GM15510 (cell line): ENCODE results near the gene SLC1A6.

ENCODE experiments used
- POLR2A ChIP-seq: IDR thresholded peaks from 3 replicates; pipeline ENCODE4 v1.6.1; 2011; ENCODE audit warnings: borderline replicate concordance; ENCODE audit not compliant: insufficient read length; ENCODE audit errors: extremely low read depth

Gene SLC1A6

DNA sequence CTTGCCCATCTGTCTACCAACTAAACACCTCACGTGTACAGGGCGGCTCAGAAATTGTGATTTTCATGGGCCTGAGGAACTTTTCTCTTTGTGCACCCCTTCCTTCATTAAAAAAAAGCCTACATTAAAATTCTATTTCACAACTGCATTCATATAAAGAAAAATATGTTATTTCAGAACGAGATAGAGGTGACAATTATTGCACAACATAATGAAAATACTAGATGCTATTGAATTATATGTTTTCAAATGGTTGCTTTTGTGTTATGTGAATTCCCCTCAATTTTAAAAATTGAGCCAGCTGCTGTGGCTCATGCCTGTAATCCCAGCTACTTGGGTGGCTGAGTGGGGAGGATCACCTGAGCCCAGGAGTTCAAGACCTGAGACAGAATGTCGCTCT, 5.2 kb downstream of the SLC1A6 start:
- TF ChIP-seq POLR2A, result no peak

DNA sequence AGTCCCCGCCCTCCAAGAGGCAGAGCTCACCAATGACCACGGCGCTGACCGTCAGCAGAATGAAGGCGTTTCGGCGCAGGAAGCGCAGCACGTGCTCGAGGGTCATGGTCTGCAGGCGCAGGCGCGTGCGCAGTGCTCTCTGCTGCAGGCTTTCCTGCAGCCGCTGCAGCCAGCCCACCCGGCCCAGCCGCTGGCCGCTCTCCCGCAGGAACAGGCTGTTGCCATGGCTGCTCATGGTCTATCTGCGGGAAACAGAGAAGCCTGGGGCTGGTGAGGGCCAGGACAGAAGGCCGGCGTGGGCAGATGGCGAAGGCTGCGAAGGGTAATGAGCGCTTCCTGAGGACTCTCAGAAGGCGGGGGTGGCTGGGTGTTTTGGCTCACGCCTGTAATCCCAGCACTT, 7.0 kb downstream of the SLC1A6 start:
- no peak for TF ChIP-seq POLR2A

DNA sequence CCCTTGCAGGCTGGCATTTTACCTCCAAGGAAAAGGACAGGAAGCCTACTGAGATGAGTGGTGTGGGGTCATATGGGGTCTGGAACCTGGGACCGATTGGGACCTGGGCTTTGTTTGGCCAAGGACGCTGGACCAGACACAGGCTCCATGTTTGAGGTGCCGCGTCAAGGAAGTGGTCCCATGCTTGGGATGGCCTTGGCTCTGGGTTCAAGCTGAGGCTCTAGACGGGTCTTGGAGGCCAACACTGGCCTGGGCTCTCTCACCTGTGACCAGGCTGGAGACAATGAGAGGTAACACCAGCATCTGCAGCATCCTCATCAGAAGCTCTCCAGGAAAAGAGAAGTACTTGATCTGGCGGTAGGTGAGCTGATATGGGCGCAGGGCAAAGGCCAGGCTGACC, 8.2 kb downstream of the SLC1A6 start:
- no peak for TF ChIP-seq POLR2A

DNA sequence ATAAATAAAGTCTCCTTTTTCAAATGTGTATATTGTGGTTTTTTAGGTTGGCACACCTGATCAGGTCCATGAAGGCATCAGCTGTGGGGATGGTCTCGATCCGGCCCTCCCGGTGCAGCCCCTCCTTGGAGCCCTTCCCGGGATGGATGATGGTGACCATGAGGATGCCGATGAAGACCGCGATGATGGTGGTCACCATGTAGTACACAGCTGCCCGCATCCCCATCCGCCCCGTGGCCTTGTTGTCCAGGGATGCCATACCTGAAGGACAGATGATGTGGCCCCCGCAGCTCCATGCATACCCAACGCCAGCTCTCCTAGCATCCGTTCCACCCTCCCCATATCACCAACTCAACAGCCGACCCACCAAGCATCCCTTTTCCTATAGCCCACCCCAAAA, 11.4 kb downstream of the SLC1A6 start:
- no peak for TF ChIP-seq POLR2A

DNA sequence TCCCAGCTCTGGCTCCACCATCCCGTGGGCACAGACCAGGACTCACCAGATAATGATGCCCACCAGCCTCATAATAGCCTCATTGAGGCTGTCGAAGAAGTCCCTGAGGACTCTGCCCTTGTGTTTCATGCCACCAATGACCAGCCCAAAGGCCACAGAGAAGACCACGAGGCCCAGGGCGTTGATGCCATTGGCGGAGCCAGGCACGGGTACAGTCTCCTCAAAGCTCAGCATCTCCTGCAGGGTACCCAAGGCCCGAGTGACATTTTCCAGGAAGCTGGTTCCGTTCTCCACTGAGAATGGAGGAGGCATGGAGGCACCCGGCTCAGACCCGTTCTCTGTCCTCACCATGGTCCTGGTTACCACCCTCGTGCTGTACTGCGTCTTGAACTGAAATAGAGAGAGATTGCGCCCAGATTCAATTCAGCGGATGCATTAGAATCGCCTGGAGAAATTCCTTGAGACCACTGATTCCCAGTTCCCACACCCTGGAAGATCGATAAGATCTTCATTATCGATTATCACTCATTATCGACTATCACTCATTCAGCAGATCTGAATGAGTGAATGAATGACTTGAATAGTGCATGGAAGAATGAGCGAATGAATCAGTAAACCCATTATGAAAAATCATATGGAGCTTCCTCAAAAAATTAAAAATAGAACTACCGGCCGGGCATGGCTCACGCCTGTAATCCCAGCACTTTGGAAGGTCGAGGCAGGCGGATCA, 17.5 kb downstream of the SLC1A6 start:
- no peak for TF ChIP-seq POLR2A

DNA sequence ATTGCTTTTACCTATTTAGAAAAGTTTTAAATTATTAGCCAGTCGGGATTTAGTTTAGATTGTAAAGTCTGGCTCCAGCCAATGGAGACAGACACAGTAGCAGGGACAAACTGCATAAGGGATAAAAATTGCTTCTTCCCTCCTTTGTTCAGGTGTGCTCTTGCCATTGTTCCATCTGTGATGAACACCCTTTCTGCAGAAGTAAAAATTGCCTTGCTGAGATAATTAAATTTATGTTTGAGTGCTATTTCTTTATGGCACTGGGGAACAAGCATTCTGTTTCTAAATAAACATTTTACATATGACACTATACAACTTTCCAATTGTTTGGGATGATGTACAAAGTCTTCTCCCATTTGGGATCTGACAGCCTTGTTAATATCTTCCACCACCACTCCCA, 20.4 kb downstream of the SLC1A6 start:
- no peak for TF ChIP-seq POLR2A

DNA sequence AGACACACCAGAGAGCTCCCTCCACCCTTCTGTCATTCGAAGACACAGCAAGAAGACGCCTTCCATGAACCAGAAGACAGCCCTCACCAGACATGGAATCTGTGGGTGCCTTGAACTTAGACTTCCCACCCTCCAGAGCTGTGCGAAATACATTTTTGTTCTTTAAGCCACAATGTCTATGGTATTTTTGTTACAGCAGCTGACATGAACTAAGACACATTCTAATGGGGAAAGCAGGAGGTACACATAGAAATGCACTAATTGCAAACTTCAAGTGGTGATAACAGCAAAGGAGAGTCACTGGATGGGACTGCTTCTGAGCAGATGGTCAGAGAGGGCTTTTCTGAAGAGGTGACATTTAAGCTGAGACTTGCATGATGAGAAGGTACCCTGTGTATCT, 22.2 kb downstream of the SLC1A6 start:
- no peak for TF ChIP-seq POLR2A

DNA sequence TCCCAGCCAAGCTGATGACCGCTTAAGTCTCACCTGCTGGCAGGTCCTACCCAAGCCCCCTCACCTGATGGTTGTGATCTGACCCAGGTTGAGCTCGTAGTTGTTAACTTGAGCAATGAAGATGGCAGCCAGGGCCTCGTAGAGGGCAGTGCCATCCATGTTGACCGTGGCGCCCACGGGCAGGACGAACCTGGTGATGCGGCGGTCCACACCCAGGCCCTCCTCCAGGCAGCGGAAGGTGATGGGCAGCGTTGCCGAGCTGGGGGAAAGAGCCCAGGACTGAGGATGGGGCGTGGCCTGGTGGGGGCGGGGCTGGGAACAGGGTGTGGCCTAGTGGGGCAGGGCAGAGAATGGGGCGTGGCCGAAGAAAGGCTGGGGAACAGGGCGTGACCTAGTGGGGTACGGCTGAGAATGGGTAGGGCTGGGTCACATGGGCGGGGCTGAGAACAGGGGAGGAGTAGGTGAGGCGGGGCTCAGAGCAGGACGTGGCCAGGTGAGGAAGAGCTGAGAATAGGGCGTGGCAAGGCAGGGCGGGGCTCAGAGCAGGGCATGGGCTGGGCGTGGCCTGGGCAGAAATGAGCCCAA, 25.5 kb downstream of the SLC1A6 start:
- no peak for TF ChIP-seq POLR2A

DNA sequence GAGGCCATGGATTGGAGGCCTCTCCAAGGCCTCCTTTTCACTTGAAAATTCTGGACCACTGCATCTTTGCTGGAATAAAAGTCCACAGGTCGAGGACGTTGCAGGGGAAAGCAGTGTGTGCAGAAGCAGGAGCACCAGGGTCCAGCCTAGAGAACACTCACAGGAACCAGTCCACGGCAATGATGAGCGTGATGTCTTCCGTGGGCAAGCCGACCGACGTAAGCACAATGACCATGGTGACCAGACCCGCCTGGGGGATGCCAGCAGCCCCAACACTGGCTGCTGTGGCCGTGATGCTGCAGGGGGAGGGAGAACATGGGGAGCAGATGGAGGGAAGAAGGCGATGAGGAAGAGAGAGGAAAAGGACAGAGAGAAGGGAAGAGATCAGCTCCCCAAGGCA, 26.9 kb downstream of the SLC1A6 start:
- TF ChIP-seq POLR2A, result no peak

DNA sequence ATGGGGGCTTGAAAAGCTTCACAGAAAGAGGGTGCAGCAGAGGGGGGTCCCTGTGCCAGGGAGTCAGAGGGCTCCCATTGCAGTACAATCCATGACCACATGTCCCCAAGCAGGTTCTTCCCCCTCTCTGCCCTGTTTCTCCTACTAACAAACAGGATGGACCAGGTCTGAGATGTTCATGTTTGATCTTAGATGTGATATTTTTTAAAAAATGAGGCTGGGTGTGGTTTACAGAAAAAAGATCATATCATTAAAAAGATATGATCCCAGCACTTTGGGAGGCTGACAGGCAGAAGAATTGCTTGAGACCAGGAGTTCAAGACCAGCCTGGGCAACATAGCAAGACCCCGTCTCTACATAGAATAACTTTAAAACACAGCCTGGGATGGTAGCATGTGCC, 29.2 kb downstream of the SLC1A6 start:
- no peak for TF ChIP-seq POLR2A

DNA sequence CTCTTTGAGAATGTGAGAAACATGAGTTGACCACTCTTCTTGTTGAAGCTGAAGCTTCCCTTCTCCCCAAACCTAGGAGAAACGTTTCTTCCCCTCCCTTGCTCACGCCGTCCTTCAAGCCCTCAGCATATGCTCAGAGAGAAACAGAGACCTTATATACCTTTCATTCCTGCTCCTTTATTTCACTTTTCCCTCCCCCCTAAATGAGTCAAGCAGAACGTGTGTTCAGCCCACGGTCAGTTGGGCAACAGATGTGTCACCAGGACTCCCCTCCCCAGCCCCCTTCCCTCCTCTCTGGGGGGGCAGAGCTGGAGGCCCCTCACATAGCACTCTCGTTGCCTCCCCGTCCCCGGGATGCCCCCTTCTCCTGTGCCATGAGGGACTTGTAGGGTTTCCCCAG, 29.8 kb downstream of the SLC1A6 start:
- TF ChIP-seq POLR2A, result no peak

DNA sequence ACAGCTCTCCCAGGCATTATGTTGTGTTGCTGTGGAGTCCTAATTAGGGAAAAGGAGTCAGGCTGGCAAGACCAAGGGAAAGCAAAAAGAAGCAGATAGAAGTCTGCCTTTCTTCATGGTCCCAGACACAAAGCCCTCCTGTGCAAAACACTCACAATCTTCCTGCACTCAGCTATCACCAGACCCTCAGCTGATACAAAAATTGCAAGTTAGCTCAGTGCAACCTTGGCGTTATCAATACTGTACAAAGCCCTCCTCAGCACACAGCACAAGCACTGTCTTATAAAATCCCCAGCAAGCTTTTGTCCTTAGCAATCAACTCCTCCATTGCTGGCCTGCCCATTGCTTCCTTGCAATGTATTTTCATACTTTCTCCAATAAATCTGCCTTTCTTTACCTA, 35.2 kb downstream of the SLC1A6 start:
- TF ChIP-seq POLR2A, result no peak

DNA sequence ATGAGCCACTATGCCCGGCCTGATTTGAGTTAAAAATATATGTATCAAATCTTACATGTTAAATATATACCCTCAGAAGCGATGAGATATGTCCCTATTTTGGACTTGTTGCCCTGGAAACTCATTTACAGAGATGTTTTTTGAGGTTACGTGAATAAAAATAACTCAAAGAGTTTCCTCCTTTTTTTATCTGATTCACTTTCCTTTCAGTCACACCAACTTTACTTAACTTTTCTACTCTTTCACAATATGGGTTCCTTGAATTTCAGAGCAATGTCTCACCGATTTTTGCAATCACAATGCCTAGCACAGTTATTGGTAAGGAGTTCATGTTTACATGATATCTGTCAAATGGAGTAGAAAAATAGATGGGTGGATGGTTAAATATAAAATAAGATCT, 36.1 kb downstream of the SLC1A6 start:
- TF ChIP-seq POLR2A, result no peak

DNA sequence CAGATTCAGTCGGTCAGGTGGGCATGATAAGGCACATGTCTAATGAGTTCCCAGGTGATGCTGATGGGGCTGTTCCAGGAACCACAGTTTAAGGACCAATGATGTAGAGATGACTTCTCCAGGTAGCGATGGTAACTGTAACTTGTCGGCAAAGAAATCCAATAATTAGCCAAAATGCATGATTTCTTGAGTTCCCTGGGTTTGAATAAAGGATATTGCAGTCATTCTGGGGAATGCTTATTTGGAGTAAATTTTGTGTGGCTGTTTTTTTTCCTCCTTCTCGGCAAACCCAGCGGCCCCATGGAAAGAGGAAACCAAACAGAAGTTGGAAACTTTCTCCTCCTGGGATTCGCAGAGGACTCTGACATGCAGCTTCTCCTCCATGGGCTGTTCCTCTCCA, 38.5 kb downstream of the SLC1A6 start, which contains the start of gene OR7C2:
Gene OR7C2 (plus strand): TSS at position 301 of the 400 bp plus-strand sequence. CDS start 0 bp downstream, at position 301.
- no peak for TF ChIP-seq POLR2A

DNA sequence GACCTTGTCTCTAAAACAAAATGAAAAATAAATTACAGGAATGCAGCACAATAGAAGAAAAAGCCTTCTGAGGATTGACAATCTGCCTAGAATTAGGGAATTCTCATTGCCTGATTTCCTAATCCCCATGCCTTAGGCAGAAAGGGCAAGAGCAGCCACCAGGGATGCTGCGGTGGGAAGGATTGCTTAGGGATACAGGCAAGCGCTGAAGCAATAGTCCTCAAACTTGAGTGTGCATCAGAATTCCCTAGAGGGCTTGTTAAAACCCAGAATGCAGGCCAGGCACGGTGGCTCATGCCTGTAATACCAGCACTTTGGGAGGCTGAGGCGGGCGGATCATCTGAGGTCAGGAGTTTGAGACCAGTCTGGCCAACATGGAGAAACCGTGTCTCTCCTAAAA, 39.4 kb downstream of the SLC1A6 start:
- TF ChIP-seq POLR2A, result no peak

DNA sequence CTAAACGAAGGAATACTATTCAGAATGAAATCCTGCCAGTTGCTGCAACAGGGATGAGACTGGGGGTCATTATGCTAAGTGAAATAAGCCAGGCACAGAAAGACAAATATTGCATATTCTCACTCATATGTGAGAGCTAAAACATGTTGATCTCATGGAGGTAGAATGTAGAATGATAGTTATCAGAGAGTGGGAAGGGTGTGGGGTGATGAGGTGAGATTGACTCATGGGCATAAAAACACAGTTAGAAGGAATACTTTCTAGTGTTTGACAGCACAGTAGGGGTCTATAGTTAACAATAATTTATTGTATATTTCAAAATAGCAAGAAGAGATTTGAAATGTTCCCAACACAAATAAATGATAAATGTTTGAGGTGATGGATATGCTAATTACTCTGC, 46.2 kb downstream of the SLC1A6 start:
- TF ChIP-seq POLR2A, result no peak
